ENCODE data around the gene TLE3.
A peak's percentile ranks its signal among the peaks of the same experiment; 100 is the strongest.

TLE3 gene

DNA sequence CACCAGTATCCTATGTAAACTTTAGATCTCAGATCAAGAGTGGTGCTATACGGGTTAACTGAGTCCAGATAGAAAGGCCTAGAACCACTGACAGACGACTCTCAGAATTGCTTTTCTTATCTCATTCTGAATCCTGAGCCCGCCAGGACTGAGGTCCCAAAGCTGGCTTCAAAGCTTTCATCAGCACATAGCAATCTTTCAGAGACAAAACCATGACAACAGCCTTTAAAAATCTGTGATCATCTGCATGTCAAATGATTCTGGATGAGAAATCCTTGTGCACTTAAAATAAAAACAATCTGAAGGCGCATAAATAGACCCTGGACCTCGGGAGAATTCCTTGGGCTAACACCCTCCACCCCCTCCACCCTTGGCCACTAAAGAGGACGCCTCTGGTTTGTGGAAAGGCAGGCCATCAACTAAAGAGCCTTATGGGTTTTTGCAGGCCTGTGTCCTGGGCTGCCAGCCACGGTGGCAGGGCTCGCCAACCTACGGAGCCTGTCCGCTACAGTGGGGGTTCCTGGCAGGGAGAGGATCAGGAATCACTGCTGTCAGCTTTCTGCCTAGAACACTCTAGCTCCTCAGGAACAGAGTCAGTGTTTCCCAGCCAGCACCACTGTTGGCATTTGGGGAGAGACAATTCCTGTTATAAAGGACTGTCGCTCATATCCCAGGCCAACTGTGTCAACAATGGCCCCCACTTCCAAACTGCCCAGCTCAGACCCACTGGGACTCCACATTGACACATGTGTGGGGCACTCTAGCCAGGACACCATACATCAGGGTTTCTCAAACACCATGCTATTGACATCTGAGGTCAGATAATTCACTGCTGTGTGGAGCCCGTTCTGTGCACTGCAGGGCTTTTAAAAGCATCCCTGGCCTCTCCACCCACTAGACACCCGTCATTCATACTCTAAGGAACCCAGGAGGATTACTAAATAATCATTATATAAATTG lies 20.2 kb downstream of the TLE3 start:
- H3K27ac ChIP-seq, result no peak overlapping the region
- no peak for DNase-seq
- peaks cover 89% of the 10 kb centered on the region for H3K36me3 ChIP-seq
- H3K9me3 ChIP-seq (ENCODE audit: severe bottlenecking), result no peaks in the 10 kb centered on the region
- H3K4me3 ChIP-seq (ENCODE audit: low read depth, low read length), result no peak overlapping the region
- H3K27me3 ChIP-seq (ENCODE audit: insufficient read depth, low read depth, severe bottlenecking), result no peaks in the 10 kb centered on the region
- TF ChIP-seq, protein P1, sequence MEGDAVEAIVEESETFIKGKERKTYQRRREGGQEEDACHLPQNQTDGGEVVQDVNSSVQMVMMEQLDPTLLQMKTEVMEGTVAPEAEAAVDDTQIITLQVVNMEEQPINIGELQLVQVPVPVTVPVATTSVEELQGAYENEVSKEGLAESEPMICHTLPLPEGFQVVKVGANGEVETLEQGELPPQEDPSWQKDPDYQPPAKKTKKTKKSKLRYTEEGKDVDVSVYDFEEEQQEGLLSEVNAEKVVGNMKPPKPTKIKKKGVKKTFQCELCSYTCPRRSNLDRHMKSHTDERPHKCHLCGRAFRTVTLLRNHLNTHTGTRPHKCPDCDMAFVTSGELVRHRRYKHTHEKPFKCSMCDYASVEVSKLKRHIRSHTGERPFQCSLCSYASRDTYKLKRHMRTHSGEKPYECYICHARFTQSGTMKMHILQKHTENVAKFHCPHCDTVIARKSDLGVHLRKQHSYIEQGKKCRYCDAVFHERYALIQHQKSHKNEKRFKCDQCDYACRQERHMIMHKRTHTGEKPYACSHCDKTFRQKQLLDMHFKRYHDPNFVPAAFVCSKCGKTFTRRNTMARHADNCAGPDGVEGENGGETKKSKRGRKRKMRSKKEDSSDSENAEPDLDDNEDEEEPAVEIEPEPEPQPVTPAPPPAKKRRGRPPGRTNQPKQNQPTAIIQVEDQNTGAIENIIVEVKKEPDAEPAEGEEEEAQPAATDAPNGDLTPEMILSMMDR (IDR thresholded peaks at IDR 0.05; ENCODE audit: low read depth, low read length), result no peak

DNA sequence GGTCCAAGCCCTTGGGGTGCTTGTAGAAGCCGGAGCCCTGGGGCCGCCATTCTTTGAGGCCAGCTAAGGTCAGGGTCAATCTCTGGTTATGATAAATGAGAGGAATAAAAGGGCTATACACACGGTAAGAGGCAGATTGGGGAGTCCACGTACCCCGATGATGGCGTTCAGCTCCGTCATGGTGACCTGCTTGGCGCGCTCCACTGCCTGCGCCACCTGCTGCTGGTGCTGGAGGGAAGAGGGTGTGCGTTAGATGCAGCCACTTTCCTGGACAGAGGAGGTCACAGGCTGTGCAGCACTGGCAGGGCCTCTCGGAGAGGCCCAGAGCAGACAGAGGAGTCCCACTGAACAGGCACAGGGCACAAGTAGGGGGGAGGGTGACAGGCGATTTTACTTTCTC lies 23.3 kb downstream of the TLE3 start:
- Histone ChIP-seq H3K4me3 (ENCODE audit: low read depth, low read length) (no peak overlapping the region), H3K36me3 (peaks cover 94% of the 10 kb centered on the region), H3K27ac (no peak overlapping the region), H3K27me3 (ENCODE audit: insufficient read depth, low read depth, severe bottlenecking) (no peaks in the 10 kb centered on the region), H3K9me3 (ENCODE audit: severe bottlenecking) (no peaks in the 10 kb centered on the region)
- TF ChIP-seq, protein P1 (IDR thresholded peaks at IDR 0.05; ENCODE audit: low read depth, low read length), result no peak
- no peak for DNase-seq

DNA sequence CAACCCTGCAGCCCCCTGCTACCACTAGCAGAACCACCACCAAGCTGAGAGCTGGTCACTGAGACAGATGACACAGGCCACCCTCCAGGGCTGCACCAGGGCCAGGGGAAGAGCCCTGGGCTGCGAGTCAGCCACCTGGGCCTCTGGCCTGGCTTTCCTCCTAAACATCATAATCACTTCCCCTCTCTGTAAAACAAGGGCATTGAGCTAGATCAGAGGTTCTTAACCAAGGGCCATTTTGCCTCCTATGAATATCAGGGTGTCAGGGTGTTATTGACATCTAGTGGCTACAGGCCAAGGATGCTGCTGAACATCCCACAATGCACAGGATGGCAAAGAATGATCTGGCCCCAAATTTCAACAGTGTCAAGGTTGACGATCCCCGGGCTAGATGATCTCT lies 25.2 kb downstream of the TLE3 start:
- DNase-seq, result no peak
- H3K27ac ChIP-seq, result peak overlapping the region; percentile 48; the same call in 1 of the 2 replicates
- no peaks in the 10 kb centered on the region for H3K9me3 ChIP-seq (ENCODE audit: severe bottlenecking)
- no peaks in the 10 kb centered on the region for H3K27me3 ChIP-seq (ENCODE audit: insufficient read depth, low read depth, severe bottlenecking)
- no peak overlapping the region for H3K4me3 ChIP-seq (ENCODE audit: low read depth, low read length)
- H3K36me3 ChIP-seq, result peaks cover 99% of the 10 kb centered on the region
- TF ChIP-seq, protein P1 (IDR thresholded peaks at IDR 0.05; ENCODE audit: low read depth, low read length), result no peak

DNA sequence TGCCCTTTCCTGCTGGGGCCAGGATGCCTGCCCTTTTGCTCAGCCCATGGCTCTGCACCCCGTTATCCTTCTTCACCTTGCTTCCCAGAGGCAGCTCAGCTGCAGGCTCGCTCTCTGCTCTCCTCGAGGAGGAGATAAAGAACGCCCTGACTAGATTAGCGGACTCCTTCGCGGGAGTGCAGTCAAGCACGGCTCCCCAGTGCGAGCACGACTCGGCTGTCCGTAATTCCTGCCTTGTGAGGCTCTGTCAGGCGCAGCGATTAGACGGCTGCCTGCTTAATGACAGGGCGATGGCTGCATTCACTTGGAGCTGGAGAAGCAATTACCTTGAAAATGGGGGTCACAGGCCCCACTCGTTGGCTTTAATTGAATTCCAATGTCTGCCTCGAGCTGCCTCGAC lies 25.9 kb downstream of the TLE3 start:
- DNase-seq, result peak; percentile 87
- H3K9me3 ChIP-seq (ENCODE audit: severe bottlenecking), result no peaks in the 10 kb centered on the region
- peak overlapping the region; percentile 48; the same call in 1 of the 2 replicates for H3K27ac ChIP-seq
- H3K4me3 ChIP-seq (ENCODE audit: low read depth, low read length), result no peak overlapping the region
- H3K27me3 ChIP-seq (ENCODE audit: insufficient read depth, low read depth, severe bottlenecking), result no peaks in the 10 kb centered on the region
- TF ChIP-seq, protein P1 (IDR thresholded peaks at IDR 0.05; ENCODE audit: low read depth, low read length), result no peak
- H3K36me3 ChIP-seq, result peaks cover 100% of the 10 kb centered on the region

DNA sequence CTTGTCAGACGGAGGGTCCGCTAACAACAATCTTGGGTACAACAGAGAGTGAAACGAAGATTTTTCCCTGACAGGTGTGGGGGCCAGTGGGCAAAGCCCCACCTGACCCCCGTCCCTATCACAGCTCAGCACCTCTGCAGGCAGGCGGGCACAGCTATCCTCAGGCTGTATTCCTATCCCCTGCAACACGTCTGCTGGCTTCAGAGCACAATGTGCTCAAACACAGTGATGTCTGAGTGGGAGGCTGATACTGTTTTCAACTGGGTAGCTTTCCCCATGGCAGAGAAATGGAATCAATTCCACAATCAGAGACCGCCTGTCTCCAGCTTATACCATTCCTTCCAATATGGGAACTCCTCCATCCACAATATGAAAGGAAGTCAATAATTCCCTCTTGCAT lies 28.0 kb downstream of the TLE3 start:
- H3K36me3 ChIP-seq, result peaks cover 97% of the 10 kb centered on the region
- DNase-seq, result no peak
- H3K27me3 ChIP-seq (ENCODE audit: insufficient read depth, low read depth, severe bottlenecking), result no peaks in the 10 kb centered on the region
- TF ChIP-seq, protein P1 (IDR thresholded peaks at IDR 0.05; ENCODE audit: low read depth, low read length), result no peak
- H3K9me3 ChIP-seq (ENCODE audit: severe bottlenecking), result no peaks in the 10 kb centered on the region
- H3K27ac ChIP-seq, result no peak overlapping the region; the same call in 1 of the 2 replicates
- H3K4me3 ChIP-seq (ENCODE audit: low read depth, low read length), result no peak overlapping the region
